Ishikawa (cell line): ENCODE data around the gene MED26.

Experiments used
- TAF1 ChIP-seq: IDR thresholded peaks from 2 replicates; pipeline ENCODE4 v1.6.1; 2012; ENCODE audit warnings: low read depth, mild to moderate bottlenecking
- TEAD4 ChIP-seq: IDR thresholded peaks from 2 replicates; pipeline ENCODE4 v1.6.1; 2012
- USF1 ChIP-seq: IDR thresholded peaks from 2 replicates; pipeline ENCODE4 v1.6.1; 2012
- ZBTB7A ChIP-seq: IDR thresholded peaks from 2 replicates; pipeline ENCODE4 v1.6.1; 2012; ENCODE audit warnings: low read depth

- TF ChIP-seq TEAD4 (no peak), TAF1 (no peak), ZBTB7A (no peak), USF1 (no peak)
Measured at GRCh38 chr19:16595097-16595496, 32.9 kb downstream of the MED26 start.
